Right hindlimb (tissue), 1 donor: ENCODE measurements around the gene FAM83D.
A peak's percentile ranks its signal among the peaks of the same experiment; 100 is the strongest.

Experiments
- DNase-seq: peaks from one replicate; pipeline ENCODE4 v3.0.0-alpha.2; 2018

FAM83D gene

DNA sequence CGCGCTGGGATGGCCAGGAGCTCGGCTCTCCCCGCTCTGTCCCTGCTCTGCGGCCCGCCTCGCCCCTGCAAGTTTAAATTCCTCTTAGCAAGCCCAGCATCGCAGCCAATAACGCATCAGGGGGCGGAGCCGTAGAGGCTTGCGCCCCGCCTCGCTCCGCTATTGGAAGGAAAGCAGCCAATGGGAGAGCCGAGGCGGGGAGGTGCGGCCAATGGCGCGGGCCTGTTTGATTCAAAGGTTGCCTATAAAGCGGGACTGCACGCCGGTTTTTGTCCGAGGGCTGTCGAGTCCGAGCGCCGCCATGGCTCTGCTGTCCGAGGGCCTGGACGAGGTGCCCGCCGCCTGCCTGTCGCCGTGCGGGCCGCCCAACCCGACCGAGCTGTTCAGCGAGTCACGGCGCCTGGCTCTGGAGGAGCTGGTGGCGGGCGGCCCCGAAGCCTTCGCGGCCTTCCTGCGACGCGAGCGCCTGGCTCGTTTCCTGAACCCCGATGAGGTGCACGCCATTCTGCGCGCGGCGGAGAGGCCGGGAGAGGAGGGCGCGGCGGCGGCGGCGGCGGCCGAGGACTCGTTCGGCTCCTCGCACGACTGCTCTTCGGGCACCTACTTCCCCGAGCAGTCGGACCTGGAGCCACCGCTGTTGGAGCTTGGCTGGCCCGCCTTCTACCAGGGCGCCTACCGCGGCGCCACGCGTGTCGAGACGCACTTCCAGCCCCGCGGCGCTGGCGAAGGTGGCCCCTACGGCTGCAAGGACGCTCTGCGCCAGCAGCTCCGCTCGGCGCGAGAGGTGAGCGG lies at the start of gene FAM83D:
TSS of gene FAM83D (plus strand) at position 276 of the 792 bp plus-strand sequence. CDS start at position 302, 26 bp downstream.
- DNase-seq, result peak; percentile 97

GRCh38 chr20:38877483-38877882 lies 48.7 kb upstream of the FAM83D start:
- no peak for DNase-seq

GRCh38 chr20:38878866-38879265 lies 47.4 kb upstream of the FAM83D start:
- DNase-seq, result peak; percentile 44

GRCh38 chr20:38880952-38881735 lies 45.1 kb upstream of the FAM83D start:
- DNase-seq, result no peak

- no peak for DNase-seq
These were observed 44.3 kb upstream of the FAM83D start for GRCh38 chr20:38881806-38882440.

DNA sequence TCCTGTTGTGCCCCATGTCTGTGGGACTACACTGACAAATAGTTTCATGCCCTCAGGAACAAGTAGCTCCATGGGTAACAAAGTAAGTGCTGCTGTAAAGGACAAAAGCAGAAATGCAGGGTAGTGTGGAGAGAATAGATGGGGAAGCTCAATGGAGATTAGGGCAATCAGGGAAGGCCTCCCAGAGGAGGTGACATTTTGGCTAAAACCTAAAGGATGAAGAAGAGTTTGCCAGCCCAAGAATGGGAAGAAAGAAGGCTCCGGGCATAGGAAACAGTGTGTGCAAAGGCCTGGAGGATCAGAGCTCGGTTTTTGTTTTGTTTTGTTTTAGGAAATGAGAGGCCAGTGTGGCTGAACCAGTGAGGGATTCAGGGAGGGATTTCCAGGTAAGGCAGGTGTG lies 43.6 kb upstream of the FAM83D start:
- no peak for DNase-seq

GRCh38 chr20:38883081-38883980 lies 42.9 kb upstream of the FAM83D start:
- DNase-seq, result no peak

DNA sequence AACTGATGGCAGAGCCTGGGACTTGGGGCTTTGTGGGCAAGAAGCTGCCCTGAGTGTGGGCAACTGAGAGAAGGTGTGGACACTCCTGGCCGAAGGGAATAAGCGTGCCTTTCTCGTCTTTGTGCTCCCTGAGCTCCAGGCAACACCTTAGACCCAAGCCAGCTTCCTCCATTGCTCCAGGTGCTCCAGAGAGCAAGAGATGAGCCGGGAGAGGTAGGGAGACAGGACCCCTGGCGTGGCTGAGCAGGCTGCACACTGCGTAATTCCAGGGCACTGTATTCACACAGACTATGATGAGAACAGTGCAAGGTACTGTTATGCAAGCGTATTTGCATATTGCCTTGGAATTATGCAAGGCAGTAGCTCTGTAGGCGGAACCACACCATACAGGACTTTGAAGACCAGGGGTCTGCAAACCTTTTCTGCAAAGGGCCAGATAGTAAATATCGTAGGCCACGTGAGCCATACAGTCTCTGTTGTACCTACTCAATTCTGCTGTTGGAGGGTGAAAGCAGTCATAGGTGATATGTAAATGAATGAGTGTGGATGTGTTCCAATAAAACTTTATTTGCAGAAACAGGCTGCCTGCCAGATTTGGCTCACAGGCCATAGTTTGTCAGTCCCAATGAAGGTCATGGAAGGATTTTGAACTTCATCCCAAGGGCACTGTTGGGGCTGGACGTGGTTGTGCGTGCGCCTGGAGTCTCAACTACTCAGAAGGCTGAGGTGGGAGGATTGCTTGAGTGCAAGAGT lies 42.1 kb upstream of the FAM83D start:
- DNase-seq, result no peak

DNA sequence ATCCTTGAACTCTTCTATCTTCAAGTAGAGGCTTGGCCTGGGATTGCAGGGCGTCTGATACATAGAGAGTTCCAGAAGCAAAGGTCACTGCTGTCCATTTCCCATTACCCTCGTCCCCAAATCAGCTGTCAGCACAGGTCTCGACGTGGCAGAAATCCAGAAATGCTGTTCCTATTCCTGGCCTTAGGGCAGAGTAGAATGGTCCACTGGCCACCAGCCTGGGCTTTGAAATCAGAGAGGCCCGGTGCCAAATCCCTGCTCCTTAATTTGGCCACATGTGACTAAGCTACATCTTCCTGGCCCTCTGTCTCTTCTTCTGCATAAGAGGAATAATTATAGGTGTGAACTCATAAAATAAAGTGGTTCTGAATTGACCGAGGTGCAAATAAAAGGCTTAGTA lies 40.9 kb upstream of the FAM83D start:
- no peak for DNase-seq

GRCh38 chr20:38888059-38888831 lies 38.0 kb upstream of the FAM83D start:
- no peak for DNase-seq

DNA sequence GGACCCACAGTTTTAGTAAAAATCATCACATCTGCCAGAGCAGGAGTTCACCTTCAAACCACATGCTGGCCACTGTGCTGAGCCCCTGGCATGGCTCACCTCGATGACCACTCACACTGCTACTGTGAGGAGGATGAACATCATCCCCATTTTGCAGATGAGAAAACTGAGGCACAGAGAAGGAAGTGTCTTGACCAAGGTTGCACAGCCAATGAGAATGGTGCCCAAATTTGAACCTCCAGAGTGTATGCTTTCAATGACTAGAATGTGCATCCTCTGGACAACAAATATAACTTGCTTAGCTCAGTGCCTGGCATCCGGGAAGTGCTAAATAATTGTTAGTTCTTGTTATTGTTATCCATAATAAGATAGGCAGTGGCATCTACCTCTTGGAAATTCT lies 37.2 kb upstream of the FAM83D start:
- DNase-seq, result no peak

DNA sequence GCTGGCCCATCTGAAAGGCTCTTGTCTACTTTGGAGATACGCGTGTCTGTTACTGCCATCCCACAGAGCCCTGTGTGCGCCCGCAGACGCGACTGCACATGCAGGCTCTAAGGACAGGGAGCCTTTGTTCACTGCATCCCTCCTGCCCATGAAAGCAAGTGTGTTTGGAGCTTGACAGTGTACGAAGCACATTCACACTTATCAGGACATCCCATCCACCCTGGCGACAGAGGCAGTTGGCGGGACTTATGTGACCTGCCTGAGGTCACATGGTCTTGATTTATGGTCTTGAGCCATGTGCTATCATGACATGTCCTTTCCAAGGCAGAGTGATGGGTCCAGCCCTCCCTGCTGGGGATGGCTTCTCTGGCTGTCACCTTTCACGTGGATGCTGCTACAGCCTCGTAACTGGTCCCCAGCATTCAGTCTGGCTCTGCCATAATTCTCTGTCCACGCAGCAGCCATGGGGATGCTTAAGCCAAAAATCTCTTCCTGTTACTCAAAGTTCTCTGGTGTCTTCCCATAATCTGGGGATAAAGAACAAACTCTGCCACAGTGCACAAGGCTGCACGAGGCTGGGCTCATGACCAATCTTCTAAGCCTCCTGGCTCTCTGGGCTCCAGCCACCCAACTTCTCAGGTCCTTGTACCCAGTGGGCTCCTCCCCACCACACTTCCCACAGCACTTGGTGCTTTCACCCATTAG lies 36.3 kb upstream of the FAM83D start:
- no peak for DNase-seq

- no peak for DNase-seq
These were observed 35.8 kb upstream of the FAM83D start for GRCh38 chr20:38890497-38890818.

DNA sequence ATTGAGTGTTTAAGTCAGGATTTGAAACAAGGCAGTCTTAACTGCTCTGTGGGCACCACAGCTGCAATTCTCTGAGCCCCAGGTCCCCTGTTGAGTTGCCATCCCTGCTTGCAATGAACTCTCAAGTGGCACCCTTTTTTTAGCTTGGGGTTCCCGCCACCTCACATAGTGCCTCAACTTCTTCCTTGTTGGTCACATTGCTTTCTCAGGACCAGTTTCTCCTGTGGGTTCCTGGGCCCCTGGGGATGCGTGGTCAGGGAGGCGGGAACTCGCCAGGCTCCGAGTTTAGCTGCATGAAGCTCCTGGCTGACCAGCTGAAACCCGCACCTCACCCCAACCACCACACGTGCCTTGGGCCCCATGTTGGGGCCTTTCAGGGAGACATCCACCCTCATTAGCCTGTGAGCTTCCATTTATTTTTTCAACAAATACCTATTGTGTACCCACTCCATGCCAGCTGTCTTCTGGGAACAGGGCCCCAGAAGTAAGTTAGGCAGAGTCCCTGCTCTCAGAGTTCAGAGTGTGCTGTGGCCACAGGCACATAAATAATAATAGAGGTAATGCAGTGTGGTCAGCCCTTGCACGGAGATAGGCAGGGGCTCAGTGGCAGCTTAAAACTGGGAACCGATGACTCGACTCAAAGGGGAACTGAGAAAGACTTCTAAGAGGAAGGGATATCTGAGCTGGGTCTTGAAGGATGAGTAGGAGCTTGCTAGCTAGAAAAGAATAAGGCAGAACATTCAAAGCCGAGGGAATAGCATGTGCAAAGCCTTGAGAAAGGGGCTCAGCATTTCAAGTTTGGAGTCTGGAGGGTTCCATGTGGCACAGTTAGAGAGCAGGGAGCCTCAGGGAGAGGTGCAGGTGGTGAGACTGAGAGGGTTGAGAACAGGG lies 33.9 kb upstream of the FAM83D start:
- no peak for DNase-seq

DNA sequence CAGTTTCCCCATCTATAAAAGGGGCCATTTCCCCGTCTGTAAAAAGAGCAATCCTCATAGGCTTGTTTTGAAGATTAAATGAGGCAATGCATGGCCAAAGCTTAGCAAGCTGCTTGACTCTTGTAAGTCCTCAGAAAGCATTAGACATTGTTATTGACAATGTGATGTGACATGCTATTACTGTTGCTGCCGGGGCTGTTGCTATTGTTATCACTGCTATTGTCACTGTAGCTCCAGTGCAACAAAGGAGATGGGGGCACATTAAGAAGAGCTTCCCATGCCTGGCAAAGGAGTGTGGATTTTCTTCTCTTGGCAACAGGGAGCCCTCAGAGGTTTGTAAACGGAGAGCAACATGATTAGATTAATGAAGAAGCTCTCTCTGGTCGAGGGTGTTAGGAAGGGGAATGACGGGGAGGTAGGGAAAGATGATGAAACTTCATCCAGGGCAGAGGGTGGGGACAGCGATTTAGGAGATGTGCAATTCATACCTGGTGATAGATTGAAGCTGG lies 33.1 kb upstream of the FAM83D start:
- DNase-seq, result no peak

DNA sequence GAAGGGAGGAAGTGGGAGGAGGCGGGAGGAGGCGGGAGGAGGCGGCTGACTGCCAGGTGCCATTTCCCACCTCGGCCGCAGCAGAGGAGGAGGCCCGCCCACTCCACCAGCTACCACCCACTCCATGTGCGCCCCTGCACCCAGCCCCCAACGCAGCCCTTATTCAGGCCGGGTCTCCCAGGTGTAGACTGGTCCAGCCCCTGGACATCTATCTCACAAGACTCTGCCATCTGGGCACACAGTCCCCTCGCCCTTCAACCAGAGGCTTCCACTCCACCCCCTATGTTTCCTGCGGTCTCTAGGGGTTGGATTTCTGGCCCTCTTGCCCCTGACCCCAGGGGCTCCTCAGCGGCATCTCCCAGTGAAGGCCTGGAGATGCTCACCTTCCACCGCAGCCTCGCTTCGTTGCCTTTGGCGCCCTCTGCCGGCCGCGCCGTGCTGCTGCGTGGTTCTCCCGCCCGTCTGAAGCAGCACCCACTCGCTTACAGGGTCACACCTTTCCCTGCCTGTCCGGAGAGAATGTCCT lies 32.6 kb upstream of the FAM83D start:
- peak; percentile 70 for DNase-seq

GRCh38 chr20:38894091-38894847 lies 31.9 kb upstream of the FAM83D start:
- DNase-seq, result peak; percentile 29
